Measurements from ENCODE around the gene CRIP1.

DNA sequence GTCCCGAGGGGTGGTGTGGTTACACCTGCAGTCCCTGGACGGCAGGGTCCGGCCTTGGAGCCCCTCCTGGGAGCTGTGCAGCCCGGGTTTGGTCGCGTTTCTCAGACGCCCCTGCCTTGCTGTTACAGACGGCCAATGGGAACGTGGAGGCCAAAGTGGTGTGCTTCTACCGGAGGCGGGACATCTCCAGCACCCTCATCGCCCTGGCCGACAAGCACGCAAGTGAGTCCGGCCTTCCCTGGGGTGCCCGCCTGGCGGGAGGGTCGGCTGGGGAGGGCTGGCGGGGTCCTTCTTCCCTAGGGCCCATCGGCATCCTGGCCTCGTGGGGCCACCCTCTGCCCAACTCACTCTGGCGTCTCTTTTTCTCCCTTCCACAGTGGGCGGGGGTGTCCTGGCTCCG, 41.4 kb upstream of the CRIP1 start:
- TF ChIP-seq POLR2AphosphoS5 (IDR thresholded peaks at IDR 0.05; ENCODE audit: insufficient read depth in 1 of 2, low read depth in 1 of 2) = no peak
- TF ChIP-seq, protein P1, sequence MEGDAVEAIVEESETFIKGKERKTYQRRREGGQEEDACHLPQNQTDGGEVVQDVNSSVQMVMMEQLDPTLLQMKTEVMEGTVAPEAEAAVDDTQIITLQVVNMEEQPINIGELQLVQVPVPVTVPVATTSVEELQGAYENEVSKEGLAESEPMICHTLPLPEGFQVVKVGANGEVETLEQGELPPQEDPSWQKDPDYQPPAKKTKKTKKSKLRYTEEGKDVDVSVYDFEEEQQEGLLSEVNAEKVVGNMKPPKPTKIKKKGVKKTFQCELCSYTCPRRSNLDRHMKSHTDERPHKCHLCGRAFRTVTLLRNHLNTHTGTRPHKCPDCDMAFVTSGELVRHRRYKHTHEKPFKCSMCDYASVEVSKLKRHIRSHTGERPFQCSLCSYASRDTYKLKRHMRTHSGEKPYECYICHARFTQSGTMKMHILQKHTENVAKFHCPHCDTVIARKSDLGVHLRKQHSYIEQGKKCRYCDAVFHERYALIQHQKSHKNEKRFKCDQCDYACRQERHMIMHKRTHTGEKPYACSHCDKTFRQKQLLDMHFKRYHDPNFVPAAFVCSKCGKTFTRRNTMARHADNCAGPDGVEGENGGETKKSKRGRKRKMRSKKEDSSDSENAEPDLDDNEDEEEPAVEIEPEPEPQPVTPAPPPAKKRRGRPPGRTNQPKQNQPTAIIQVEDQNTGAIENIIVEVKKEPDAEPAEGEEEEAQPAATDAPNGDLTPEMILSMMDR (IDR thresholded peaks at IDR 0.05) = no peak
- no peak for TF ChIP-seq POLR2A (IDR thresholded peaks at IDR 0.05)

Measured in vagina (tissue), 2 donors.